ENCODE measurements around the gene LHPP. TPM values are rescaled to one million over a fixed set of nuclear protein-coding genes. Genes with fewer than 3 reads are reported as not detected.
"Not testable (repeated sequence)": the region's sequence is repeated elsewhere in the genome, so short reads cannot be mapped to it uniquely, and the experiment has no call there.

Gene LHPP
- total and polyA plus RNA-seq, 2 experiments from 2014 or later = 19.0 to 22.9 TPM

GRCh38 chr10:124429576-124429975 is 32.0 kb upstream of the LHPP start:
- TF ChIP-seq EZH2phosphoT487 (IDR thresholded peaks at IDR 0.05; ENCODE audit: insufficient read depth, low read depth) = no peak
- no peak for TF ChIP-seq EZH2 (IDR thresholded peaks at IDR 0.05; ENCODE audit: insufficient read depth, poor library complexity, severe bottlenecking)
- no peaks in the 10 kb centered on the region for H3K36me3 ChIP-seq (ENCODE audit: low read depth)
- H3K9ac ChIP-seq = no peak overlapping the region
- H4K20me1 ChIP-seq (ENCODE audit: insufficient read depth) = no peaks in the 10 kb centered on the region
- H3K4me3 ChIP-seq = no peak overlapping the region
- 54 to 56% methylated on average over 5 of the region's 5 CpGs for WGBS, 2 experiments (ENCODE audit: low coverage in 1 of 2, low lambda C conversion rate in 2 of 2, missing lambda C conversion rate in 2 of 2)
- in situ Hi-C loops (cut with MboI) = no loop called here
- no peak overlapping the region for H2AFZ ChIP-seq
- no peaks in the 10 kb centered on the region for H3K79me2 ChIP-seq (ENCODE audit: insufficient read depth)
- H3K9me2 ChIP-seq (ENCODE audit: insufficient read depth) = no peaks in the 10 kb centered on the region
- no peaks in the 10 kb centered on the region for H3F3A ChIP-seq (ENCODE audit: insufficient read depth)
- H3K27me3 ChIP-seq (replicated peaks; ENCODE audit: insufficient read depth) = peaks cover 41% of the 10 kb centered on the region
- H3K9me3 ChIP-seq (ENCODE audit: low read depth) = no peaks in the 10 kb centered on the region
- no peak for DNase-seq
- H3K27ac ChIP-seq = no peak overlapping the region
- no peak overlapping the region for H3K4me2 ChIP-seq (ENCODE audit: unreplicated experiment)
- H3K4me1 ChIP-seq (ENCODE audit: insufficient read depth) = no peaks in the 10 kb centered on the region

GRCh38 chr10:124430077-124430476 is 31.5 kb upstream of the LHPP start:
- H3K9ac ChIP-seq = no peak overlapping the region
- H3K9me3 ChIP-seq (ENCODE audit: low read depth) = no peaks in the 10 kb centered on the region
- no peaks in the 10 kb centered on the region for H3F3A ChIP-seq (ENCODE audit: insufficient read depth)
- no peak for DNase-seq
- H3K27me3 ChIP-seq (replicated peaks; ENCODE audit: insufficient read depth) = peaks cover 39% of the 10 kb centered on the region
- no peak overlapping the region for H3K4me3 ChIP-seq
- TF ChIP-seq EZH2phosphoT487 (IDR thresholded peaks at IDR 0.05; ENCODE audit: insufficient read depth, low read depth) = no peak
- TF ChIP-seq EZH2 (IDR thresholded peaks at IDR 0.05; ENCODE audit: insufficient read depth, poor library complexity, severe bottlenecking) = no peak
- no peaks in the 10 kb centered on the region for H3K79me2 ChIP-seq (ENCODE audit: insufficient read depth)
- no peaks in the 10 kb centered on the region for H3K4me1 ChIP-seq (ENCODE audit: insufficient read depth)
- no peaks in the 10 kb centered on the region for H3K36me3 ChIP-seq (ENCODE audit: low read depth)
- H3K4me2 ChIP-seq (ENCODE audit: unreplicated experiment) = no peak overlapping the region
- in situ Hi-C loops (cut with MboI) = no loop called here
- no peak overlapping the region for H3K27ac ChIP-seq
- H2AFZ ChIP-seq = no peak overlapping the region
- no peaks in the 10 kb centered on the region for H4K20me1 ChIP-seq (ENCODE audit: insufficient read depth)
- H3K9me2 ChIP-seq (ENCODE audit: insufficient read depth) = no peaks in the 10 kb centered on the region
- WGBS, 2 experiments (ENCODE audit: low coverage in 1 of 2, low lambda C conversion rate in 2 of 2, missing lambda C conversion rate in 2 of 2) = 54 to 56% methylated on average over 4 of the region's 4 CpGs

GRCh38 chr10:124433461-124433860 is 28.2 kb upstream of the LHPP start:
- Histone ChIP-seq H3K9ac (no peak overlapping the region), H3K4me1 (ENCODE audit: insufficient read depth) (no peaks in the 10 kb centered on the region), H2AFZ (no peak overlapping the region), H3K79me2 (ENCODE audit: insufficient read depth) (no peaks in the 10 kb centered on the region), H4K20me1 (ENCODE audit: insufficient read depth) (no peaks in the 10 kb centered on the region), H3F3A (ENCODE audit: insufficient read depth) (no peaks in the 10 kb centered on the region), H3K9me3 (ENCODE audit: low read depth) (no peaks in the 10 kb centered on the region), H3K27ac (no peak overlapping the region), H3K4me3 (no peak overlapping the region), H3K4me2 (ENCODE audit: unreplicated experiment) (no peak overlapping the region), H3K27me3 (replicated peaks; ENCODE audit: insufficient read depth) (peaks cover 18% of the 10 kb centered on the region), H3K9me2 (ENCODE audit: insufficient read depth) (no peaks in the 10 kb centered on the region), H3K36me3 (ENCODE audit: low read depth) (no peaks in the 10 kb centered on the region)
- in situ Hi-C loops (cut with MboI) = no loop called here
- TF ChIP-seq EZH2phosphoT487 (IDR thresholded peaks at IDR 0.05; ENCODE audit: insufficient read depth, low read depth) (no peak), EZH2 (IDR thresholded peaks at IDR 0.05; ENCODE audit: insufficient read depth, poor library complexity, severe bottlenecking) (no peak)
- WGBS, 2 experiments (ENCODE audit: low coverage in 1 of 2, low lambda C conversion rate in 2 of 2, missing lambda C conversion rate in 2 of 2) = 45 to 54% methylated on average over 3 of the region's 3 CpGs
- no peak for DNase-seq

- DNase-seq; H3K36me3 ChIP-seq (ENCODE audit: low read depth); H4K20me1 ChIP-seq (ENCODE audit: insufficient read depth); H3K9me2 ChIP-seq (ENCODE audit: insufficient read depth); H3K9ac ChIP-seq; H3K79me2 ChIP-seq (ENCODE audit: insufficient read depth); in situ Hi-C loops (cut with MboI); H3K4me2 ChIP-seq (ENCODE audit: unreplicated experiment); H3K27ac ChIP-seq; H3F3A ChIP-seq (ENCODE audit: insufficient read depth); H2AFZ ChIP-seq; H3K4me1 ChIP-seq (ENCODE audit: insufficient read depth); H3K4me3 ChIP-seq; H3K9me3 ChIP-seq (ENCODE audit: low read depth): not testable (repeated sequence)
- WGBS, 2 experiments (ENCODE audit: low coverage in 1 of 2, low lambda C conversion rate in 2 of 2, missing lambda C conversion rate in 2 of 2) = 94 to 97% methylated on average over 4 of the region's 4 CpGs
- peaks cover 12% of the 10 kb centered on the region for H3K27me3 ChIP-seq (replicated peaks; ENCODE audit: insufficient read depth)
Measured at GRCh38 chr10:124435683-124436082, 25.9 kb upstream of the LHPP start.

GRCh38 chr10:124436191-124436638 is 25.4 kb upstream of the LHPP start:
- H3K4me2 ChIP-seq (ENCODE audit: unreplicated experiment) = no peak overlapping the region

GRCh38 chr10:124441694-124442093 is 19.9 kb upstream of the LHPP start:
- not testable (repeated sequence) for H2AFZ ChIP-seq, H3K9ac ChIP-seq
- WGBS, 2 experiments (ENCODE audit: low coverage in 1 of 2, low lambda C conversion rate in 2 of 2, missing lambda C conversion rate in 2 of 2) = 59 to 67% methylated on average over 5 of the region's 5 CpGs

More at GRCh38 chr10:124436191-124436638, 25.4 kb upstream of the LHPP start:
- no peaks in the 10 kb centered on the region for H3K9me3 ChIP-seq (ENCODE audit: low read depth)
- H3K36me3 ChIP-seq (ENCODE audit: low read depth) = no peaks in the 10 kb centered on the region
- H3K4me3 ChIP-seq = no peak overlapping the region
- TF ChIP-seq EZH2phosphoT487 (IDR thresholded peaks at IDR 0.05; ENCODE audit: insufficient read depth, low read depth) (no peak), EZH2 (IDR thresholded peaks at IDR 0.05; ENCODE audit: insufficient read depth, poor library complexity, severe bottlenecking) (no peak)
- H2AFZ ChIP-seq = no peak overlapping the region
- no peak for DNase-seq
- no peaks in the 10 kb centered on the region for H4K20me1 ChIP-seq (ENCODE audit: insufficient read depth)
- in situ Hi-C loops (cut with MboI) = no loop called here
- 73 to 80% methylated on average over 8 of the region's 8 CpGs for WGBS, 2 experiments (ENCODE audit: low coverage in 1 of 2, low lambda C conversion rate in 2 of 2, missing lambda C conversion rate in 2 of 2)
- H3K4me1 ChIP-seq (ENCODE audit: insufficient read depth) = no peaks in the 10 kb centered on the region
- H3K79me2 ChIP-seq (ENCODE audit: insufficient read depth) = no peaks in the 10 kb centered on the region
- no peak overlapping the region for H3K27ac ChIP-seq
- no peaks in the 10 kb centered on the region for H3F3A ChIP-seq (ENCODE audit: insufficient read depth)
- no peaks in the 10 kb centered on the region for H3K9me2 ChIP-seq (ENCODE audit: insufficient read depth)
- peaks cover 6% of the 10 kb centered on the region; the same call in 1 of the 2 replicates for H3K27me3 ChIP-seq (replicated peaks; ENCODE audit: insufficient read depth)
- H3K9ac ChIP-seq = no peak overlapping the region

More at GRCh38 chr10:124441694-124442093, 19.9 kb upstream of the LHPP start:
- H3K36me3 ChIP-seq (ENCODE audit: low read depth); H3F3A ChIP-seq (ENCODE audit: insufficient read depth); in situ Hi-C loops (cut with MboI); H3K4me2 ChIP-seq (ENCODE audit: unreplicated experiment); H3K4me1 ChIP-seq (ENCODE audit: insufficient read depth); H3K9me2 ChIP-seq (ENCODE audit: insufficient read depth); H3K4me3 ChIP-seq; H4K20me1 ChIP-seq (ENCODE audit: insufficient read depth); DNase-seq; H3K79me2 ChIP-seq (ENCODE audit: insufficient read depth); H3K9me3 ChIP-seq (ENCODE audit: low read depth); H3K27ac ChIP-seq: not testable (repeated sequence)
- H3K27me3 ChIP-seq (replicated peaks; ENCODE audit: insufficient read depth) = peaks cover 39% of the 10 kb centered on the region

Measured in GM23248 (cell line).